Inflammatory macrophage treated with lipopolysaccharide for 1 hour (primary cell): ENCODE measurements around the gene RAPH1.

Experiments
- DNase-seq, 2 donors: peaks; one replicate each; pipeline ENCODE4 v3.0.0-alpha.2; 2020 to 2022

The RAPH1 gene

GRCh38 chr2:203347375-203347774, 187.7 kb downstream of the RAPH1 start:
- no peak for DNase-seq

- DNase-seq: no peak
Observed at GRCh38 chr2:203346612-203347011, 188.5 kb downstream of the RAPH1 start.

GRCh38 chr2:203344667-203345066, 190.4 kb downstream of the RAPH1 start:
- DNase-seq: no peak
